ENCODE measurements around the gene TNXB.
"Not testable (repeated sequence)": the region's sequence is repeated elsewhere in the genome, so short reads cannot be mapped to it uniquely, and the experiment has no call there.

Gene TNXB

GRCh38 chr6:32085759-32086459, 23.2 kb downstream of the TNXB start:
- DNase-seq (ENCODE audit: low read depth) = no peak

DNA sequence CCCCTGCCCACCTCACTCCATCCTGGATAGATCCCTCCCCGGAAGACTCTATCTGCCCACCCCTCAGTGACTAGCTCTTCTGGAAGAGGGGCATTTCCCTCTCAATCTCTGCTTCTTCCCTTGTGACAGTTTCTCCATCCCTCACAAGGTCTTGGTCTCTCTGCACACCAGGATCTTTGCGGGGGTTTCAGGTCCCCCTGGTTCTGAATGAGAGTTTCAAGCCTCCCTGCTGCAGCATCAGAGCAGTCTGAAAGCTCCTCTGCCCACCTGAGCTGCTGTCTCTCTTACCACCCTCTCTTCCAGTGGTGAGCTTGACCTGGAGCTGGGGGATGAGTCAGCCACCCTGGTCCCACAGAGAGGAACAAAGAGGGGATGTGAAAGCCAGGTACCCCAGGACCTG, 24.4 kb downstream of the TNXB start:
- no peak for DNase-seq (ENCODE audit: low read depth)

DNA sequence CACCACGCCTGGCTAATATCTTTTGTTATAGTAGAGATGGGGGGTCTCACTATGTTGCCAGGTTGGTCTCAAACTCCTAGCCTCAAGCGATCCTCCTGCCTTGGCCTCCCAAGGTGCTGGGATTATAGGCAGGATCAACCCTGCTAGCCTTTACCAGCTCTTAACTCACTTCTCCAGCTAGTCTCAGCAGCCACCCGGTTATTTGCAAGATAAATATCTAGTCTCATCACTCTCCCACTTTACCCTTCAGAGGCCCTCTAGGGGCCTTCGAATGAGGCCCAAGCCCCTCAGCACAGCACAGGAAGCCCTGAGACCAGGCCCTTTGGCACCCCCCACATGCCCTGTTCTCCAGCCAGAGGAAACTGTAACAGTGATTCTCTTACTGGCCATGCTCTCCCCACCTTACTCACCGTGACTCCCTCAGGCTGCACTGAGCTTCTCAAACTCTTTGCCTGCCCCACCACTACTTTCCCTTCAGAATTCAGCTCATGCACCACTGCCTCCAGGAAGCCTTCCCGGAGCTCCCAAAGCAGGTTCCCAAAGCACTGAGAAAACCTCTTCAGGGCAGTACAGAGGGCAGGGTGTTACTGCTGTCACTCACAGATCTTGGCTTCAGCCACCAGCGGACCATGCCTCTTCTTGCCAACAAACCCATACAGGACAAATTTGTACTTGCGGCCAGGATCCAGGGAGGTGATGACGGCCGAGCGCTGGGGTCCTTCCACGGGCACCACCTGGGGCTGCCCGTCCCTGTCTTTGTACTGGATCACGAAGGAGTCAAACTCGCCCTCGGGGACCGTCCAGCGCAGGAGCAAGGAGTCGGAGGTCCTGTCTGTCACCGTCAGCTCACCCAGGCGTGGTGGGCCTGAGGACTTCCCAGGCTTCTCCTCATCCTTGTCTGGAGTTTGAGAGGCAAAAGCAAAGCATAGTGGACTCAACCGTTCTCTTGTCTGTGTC, 25.0 kb downstream of the TNXB start:
- no peak for DNase-seq (ENCODE audit: low read depth)

DNA sequence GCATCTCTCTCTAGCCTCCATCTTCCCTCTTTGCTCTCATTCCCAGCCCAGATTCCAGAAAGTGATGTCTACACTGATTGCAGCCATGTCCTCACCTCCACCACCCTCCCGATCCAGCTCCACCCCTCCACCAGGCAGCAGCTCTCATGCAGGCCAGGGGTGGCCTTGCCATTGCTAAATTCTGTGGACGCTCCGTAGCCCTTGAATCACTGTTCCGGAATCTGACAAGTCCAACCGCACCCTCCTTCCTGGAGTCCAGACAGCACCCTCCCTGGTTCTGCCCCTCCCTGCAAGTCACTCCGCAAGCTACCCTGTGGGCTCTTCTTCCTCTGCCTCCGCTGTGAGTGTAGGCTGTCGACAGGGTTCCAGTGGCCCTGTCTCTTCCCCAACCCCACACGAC, 26.2 kb downstream of the TNXB start:
- DNase-seq (ENCODE audit: low read depth) = no peak

DNA sequence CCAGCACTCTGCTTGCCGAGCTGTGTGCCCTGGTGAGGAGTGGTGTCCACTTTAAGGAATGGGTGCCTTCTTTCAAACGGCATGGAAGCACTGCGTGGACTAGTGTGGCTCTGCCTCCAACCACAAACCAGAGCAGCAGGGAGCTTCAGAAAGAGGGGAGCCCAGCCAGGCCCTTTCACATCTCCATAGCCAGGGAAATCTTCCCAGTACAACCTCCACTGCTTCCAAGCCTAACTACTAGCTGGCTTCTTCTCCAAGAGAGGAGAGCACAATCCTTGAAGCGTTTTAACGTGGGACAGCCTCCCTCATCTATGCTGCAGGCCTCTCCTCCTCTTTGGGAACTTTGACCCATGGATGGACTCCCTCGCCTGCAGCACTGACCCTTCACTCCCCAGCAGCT, 26.7 kb downstream of the TNXB start:
- no peak for DNase-seq (ENCODE audit: low read depth)

DNA sequence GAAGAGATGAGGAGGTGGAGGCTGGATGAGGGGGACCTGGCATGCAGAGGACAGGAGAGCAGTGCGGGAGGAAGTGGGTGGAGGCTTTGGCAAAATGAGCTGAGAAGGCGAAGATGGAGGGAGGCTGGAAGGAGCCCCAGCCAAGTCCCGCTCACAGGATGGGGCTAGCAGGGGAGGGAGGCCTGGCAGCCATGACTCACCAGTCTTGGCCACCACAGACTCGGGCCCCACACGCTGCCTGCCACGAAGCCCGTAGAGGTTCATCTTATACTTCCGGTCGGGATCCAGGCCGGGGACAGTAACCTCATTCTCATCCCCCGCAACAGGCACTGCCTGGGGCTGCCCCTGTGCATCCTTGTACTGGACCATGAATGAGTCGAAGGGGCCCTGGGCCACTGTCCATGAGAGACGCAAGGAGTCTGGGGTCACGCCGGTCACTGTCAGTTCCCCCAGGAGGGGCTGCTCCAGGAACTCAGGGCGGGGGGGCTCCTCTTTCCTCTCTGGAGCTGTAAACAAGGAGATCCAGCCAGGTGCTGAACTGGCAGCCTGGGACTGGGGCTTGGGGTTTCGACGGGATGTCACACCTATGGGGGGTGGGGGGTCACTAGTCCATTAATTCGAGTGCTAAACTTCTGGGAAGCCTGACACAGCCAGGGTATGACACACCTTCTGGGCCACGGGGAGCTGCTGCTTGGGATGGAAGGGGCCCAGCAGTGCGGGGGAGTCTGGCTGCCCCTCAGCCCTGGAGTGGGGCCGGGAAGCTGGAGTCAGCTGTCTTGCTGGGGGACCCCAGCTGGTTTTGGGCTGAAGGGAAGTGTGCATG, 27.8 kb downstream of the TNXB start:
- DNase-seq (ENCODE audit: low read depth) = no peak

GRCh38 chr6:32079566-32080290, 29.4 kb downstream of the TNXB start:
- no peak for DNase-seq (ENCODE audit: low read depth)

GRCh38 chr6:32076321-32076809, 32.8 kb downstream of the TNXB start:
- no peak for DNase-seq (ENCODE audit: low read depth)

DNA sequence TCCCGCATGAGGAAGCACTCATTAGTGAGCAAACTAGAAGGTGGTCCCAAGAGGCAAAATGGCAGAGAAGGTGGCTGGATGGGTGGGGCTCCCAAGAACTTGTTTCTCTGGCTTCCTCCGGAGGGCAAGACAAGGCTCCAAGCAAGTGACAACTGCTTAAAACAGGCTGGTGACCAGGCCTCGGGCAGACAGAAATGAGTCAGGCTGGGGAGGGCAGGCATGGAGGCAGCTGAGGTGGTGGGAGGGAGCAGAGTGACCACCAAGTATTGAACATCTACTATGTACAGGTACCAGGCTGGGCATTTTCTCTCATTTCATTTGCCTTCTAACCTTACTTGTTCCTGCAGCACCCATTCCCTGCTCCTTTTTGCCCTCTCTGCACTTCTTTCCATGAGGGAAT, 33.4 kb downstream of the TNXB start:
- no peak for DNase-seq (ENCODE audit: low read depth)

DNA sequence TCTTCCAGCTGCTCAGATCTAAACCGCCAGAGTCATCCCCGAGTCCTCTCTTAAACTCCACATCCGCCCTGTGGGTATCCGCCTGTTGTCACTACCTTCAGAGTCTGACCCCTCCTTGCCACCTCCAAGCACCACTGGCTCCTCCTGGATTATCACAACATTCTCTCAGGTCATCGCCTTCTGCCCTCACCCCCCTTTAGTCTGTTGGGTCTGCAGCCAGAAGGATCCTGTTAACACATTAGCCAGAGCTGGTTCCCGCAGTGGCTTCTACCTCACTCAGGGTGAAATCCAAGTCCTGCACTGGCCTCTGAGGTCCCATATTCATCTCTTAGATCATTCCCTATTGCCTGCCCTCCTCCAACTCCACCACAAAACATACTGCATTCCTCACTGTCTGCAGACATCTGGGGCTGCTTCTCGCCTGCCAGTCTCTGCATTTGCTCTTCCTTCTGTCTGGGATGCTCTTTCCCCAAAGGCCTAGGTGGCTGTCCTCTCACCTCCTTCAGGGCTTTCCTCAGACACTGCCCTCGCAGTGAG, 34.1 kb downstream of the TNXB start:
- DNase-seq (ENCODE audit: low read depth) = no peak

DNA sequence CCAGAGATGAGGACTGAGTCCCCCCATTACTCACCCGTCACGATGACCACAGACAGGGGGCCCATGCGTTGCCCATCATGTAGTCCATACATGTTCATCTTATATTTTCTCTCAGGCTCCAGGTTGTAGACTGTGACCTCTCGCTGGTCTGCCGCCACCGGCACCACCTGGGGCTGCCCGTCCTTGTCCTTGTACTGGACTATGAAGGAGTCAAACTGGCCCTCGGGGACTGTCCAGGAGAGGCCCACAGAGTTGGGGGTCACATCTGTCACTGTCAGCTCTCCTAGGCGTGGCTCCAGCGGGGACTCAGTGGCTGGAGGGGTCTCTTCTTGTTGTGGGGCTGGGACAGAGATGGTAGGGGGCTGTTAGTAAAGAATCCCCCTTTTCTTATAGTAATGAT, 35.5 kb downstream of the TNXB start:
- no peak for DNase-seq (ENCODE audit: low read depth)

DNA sequence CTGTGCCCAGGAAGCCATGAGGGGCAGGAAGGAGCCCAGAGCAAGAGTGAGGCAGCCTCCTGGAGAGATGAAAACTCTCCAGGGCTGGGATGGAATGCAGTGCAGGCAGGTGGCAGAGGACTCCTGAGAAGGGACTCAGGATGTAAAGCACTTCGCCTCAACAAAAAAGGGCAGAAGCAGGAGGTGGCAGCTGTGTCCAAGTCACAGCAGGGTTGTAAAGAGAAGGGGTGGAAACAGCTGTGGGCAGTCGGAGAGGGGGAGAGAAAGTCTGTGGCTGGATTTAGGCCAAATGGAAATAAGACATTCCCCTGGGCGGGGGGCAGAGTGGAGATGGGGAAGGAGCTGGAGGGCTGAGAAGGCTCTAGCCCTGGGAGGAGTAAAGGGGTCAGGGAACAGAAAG, 36.0 kb downstream of the TNXB start:
- DNase-seq (ENCODE audit: low read depth) = no peak

DNA sequence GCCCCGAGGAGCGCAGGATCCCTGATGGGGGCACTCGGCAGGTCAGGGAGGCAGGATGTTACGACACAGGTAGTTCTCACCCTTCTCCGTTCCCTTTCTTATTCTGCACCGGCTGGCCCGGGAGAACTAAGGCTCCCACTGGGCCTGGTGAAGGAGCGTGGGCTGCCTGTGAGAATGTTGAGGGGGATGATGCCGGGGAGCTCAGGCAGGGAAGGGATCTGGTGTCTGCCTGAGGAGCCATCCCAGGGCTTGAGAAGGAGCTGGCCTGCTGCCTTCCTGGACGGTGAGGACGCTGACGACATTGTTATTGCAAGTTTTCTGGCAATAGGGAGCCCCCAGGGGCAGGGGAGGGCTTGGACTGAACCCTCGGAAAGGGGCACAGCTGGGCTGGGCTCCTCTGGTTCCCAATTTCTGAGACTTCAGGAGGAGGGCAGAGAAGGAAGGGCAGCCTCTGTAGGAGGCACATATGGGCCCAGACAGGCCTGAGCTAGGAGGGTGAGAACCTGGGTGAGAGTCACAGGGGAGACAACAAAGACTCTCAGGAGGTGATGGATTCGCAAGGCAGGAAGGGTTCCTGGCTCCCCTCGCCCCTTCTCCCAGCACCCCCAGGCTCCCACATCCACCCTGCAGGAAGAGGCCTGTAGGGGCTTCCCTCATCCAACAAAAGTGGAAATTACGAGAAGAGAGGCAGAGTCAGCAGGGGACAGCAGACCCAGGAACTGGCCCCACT, 38.2 kb downstream of the TNXB start:
- DNase-seq (ENCODE audit: low read depth) = no peak

- no peak for DNase-seq (ENCODE audit: low read depth)
Measured at GRCh38 chr6:32069878-32070515, 39.1 kb downstream of the TNXB start.

DNA sequence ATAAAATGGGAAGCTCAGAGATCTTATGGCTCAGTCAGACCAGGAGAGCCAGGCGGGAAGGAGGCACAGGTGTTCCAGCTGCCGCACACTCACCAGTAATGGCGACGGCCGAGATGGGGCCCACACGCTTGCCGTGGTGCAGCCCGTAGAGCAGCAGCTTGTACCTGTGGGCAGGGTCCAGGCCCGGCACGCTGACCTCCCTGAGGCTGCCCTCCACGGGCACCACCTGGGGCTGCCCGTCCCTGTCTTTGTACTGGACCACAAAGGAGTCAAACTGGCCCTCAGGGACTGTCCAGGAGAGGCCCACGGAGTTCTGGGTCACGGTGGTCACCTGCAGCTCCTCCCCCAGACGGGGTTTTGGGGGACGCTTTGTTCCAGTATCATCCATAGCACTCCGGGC, 39.7 kb downstream of the TNXB start:
- DNase-seq (ENCODE audit: low read depth) = no peak

DNA sequence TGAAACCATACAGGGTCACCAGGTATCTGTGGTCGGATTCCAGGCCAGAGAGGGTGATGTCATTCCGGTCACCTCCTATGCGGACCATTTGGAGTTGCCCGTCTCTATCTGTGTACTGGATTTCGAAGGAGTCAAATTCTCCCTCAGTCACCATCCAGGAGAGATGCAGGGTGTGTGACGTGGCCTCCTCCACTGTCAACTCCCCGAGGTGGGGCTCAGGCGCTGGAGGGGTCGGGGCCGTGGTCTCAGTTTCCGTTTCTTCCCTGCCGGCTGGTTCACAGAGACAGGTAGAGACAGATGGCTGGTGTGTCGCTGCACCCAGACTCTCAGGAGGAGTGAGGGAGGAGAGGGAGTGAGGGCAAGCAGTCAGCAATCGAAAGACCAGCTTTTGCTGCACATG, 40.3 kb downstream of the TNXB start:
- DNase-seq (ENCODE audit: low read depth) = no peak

DNA sequence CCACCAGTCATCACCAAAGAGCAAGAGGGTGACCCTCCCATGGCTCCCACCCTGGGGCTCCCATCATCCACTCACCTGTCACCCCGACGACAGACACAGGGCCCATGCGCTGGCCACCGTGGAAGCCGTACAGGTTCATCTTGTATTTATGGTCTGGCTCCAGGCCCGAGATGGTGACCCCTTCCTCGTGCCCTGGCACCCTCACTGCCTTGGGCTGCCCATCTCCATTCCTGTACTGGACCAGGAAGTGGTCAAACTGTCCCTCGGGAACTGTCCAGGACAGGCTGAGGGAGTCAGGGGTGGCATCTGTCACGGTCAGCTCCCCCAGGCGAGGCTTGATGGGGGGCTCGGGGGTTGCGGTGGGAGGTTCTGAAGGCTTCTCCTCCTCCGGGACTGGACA, 40.8 kb downstream of the TNXB start:
- DNase-seq (ENCODE audit: low read depth) = not testable (repeated sequence)

- DNase-seq (ENCODE audit: low read depth) = not testable (repeated sequence)
Measured at GRCh38 chr6:32067521-32067920, 41.6 kb downstream of the TNXB start.

- DNase-seq (ENCODE audit: low read depth) = no peak
Measured at GRCh38 chr6:32064706-32065105, 44.4 kb downstream of the TNXB start.

GRCh38 chr6:32060966-32061655, 48.0 kb downstream of the TNXB start:
- no peak for DNase-seq (ENCODE audit: low read depth)
